Hematopoietic multipotent progenitor cell treated with erythropoietin and hydrocortisone succinate and interleukin-3 and kit ligand, for 15 days (in vitro differentiated cells): Measurements from ENCODE around the gene CCN5.
"Not testable (repeated sequence)": the region's sequence is repeated elsewhere in the genome, so short reads cannot be mapped to it uniquely, and the experiment has no call there.

Experiments used
- DNase-seq: peaks from one replicate; pipeline ENCODE4 v3.0.0-alpha.2; 2015; ENCODE audit warnings: low spot score

Gene CCN5

DNA sequence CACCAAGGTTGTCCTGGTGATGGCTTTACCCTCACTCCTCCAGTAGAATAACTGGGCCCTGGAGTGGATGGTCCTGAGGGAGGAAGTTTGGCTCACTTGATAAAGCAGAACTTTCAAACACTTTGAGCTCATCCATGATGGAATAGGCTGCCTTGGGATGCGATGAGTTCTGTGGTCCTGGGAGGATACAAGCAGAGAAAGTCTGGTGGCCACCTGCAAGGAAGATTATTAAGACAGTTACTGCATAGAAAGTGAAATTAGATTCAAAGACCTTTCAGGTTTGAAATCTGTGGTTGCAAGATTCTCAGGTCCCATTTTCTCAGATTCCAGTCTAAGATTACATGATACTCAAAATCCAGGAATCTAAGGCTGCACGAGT, 19.9 kb upstream of the CCN5 start:
- DNase-seq, result no peak

GRCh38 chr20:44695674-44696300, 19.4 kb upstream of the CCN5 start:
- no peak for DNase-seq

DNA sequence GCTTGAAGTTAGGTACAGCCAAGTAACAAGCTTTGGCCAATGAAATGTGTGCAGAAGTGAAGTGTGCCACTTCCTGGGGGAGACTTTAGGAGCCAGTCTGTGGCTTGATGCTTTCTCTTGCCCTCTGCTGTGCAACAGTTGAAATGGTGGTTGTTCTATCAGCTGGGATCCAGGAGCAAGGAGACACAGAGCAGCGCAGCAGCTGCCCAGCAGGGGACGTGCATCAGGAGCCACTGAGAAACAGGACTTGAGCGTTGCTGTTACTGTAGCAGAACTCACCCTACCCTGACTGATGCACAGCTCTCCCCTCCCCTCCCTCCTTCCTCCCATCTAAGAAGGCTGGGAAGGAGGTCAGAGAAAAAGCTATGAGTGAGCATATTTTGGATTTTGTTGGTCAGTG, 18.9 kb upstream of the CCN5 start:
- no peak for DNase-seq

DNA sequence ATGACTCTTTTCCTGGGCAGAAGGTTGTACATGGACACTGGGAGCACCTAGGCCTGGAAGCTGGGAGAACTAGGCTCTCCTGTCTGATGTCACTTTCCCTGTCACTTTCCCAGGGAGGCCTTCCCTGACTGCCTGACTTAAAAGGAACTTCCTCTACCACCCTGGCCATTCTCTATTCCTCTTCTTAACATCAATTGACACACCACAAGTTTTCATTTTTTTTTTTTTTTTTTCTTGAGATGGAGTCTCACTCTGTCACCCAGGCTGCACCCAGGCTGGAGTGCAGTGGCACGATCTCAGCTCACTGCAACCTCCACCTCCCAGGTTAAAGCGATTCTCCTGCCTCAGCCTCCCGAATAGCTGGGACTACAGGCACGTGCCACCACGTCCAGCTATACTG, 18.1 kb upstream of the CCN5 start:
- DNase-seq, result not testable (repeated sequence)

- no peak for DNase-seq
Observed at GRCh38 chr20:44698351-44698750, 16.8 kb upstream of the CCN5 start.

- no peak for DNase-seq
Observed at GRCh38 chr20:44700306-44700705, 14.9 kb upstream of the CCN5 start.

DNA sequence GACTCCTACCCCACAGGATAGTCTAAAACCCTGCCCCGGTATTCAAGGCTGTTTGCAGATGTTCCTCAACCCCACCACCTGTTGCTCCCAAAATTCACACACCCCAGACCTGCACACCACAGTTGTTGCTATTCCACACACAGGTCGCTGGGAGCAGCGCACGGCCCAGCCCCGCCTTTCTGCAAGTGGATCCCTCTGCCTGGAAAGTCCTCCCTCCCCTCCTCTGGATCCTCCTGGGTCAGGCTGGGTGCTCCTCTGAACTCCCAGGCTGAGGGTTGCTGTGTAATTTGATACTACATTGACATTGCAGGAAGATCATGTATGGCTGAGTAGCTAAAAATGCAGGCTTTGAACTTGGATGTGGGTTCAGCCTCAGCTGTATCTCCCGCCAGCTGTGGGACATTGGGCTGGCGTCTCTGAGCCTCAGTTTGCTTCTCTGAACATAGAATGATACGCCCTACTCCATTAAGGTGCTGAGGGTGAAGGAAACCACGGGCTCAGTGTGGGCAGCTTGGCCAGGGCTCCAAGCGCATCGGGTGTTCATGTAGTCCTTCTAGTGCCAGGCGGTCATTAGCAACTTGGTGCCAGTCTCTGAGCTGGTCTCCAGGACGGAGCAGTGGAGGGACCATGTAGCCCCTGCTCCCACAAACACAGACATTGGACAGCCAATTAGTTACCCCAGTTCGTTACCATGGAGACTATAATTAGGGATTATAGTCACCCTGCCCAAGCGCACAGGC, 13.9 kb upstream of the CCN5 start:
- no peak for DNase-seq

DNA sequence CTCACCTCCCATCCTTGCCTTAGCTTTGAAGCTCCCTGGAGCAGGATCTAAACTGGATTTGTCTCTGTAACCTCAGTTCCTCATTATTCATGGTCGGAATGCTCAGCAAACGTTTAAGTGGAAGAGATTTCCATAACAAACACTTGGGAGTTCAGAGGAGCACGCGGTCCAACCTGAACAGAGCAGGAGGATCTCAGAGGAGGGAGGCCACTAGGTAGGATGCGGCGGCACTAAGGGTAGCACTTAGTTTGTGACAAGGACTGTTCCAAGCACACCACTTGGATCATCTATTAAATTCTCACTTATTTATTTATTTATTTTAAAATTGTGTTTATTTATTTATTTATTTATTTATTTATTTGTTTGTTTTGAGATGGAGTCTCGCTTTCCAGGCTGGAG, 13.3 kb upstream of the CCN5 start:
- no peak for DNase-seq

DNA sequence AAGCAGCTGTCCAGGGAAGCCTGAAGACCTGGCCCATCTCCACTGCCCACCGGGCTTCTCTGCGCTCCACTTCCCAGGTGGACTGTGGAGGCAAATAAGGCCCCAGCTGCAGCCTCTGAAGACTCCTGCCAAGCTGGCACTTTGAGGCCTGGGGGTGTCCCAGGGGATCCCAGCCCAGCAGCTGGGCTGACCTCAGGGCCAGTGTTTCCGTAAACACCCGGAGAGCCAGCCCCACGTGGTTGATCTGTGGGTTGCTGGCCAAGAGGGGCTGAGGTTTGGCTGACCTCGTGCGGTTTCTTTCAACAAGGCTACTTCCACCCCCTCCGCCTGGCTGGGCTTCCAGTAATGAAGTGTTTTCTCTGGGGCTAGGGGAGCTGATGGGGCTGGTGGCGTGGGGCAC, 12.4 kb upstream of the CCN5 start:
- no peak for DNase-seq

DNA sequence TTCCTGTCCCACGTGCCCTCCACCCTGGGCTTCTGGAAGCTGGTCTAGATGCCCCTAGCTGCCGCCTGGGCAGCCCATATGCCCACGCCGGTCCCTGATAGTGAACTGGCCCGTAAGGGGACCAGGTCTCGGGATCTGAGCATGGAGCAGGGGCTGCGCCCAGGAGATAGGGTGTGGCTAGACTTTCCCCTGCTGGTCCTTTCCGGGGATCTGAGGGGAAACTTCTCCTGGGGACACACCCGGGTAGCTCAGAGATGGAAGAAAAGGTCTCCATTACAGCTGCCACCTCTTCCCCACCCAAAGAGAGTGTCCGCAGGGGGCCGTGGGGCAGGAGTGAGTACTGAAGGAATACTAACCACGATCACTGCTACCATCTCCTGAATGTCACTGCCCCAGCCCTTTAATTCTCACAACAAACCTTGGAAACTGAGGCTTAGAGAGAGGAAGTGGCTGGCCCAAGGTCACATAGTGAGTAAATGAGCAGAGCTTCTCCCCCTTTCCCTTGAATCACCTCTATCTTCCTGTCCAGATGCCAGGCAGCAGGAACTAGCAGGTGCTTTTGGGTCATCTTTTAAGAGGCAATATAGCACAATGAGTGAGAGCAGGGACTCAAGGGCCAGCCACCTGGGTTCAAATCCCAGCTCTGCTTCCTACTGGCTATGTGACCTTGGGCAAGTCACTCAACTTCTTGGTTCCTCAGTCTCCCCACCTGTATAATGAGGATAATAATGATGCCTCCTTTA, 11.8 kb upstream of the CCN5 start:
- no peak for DNase-seq

DNA sequence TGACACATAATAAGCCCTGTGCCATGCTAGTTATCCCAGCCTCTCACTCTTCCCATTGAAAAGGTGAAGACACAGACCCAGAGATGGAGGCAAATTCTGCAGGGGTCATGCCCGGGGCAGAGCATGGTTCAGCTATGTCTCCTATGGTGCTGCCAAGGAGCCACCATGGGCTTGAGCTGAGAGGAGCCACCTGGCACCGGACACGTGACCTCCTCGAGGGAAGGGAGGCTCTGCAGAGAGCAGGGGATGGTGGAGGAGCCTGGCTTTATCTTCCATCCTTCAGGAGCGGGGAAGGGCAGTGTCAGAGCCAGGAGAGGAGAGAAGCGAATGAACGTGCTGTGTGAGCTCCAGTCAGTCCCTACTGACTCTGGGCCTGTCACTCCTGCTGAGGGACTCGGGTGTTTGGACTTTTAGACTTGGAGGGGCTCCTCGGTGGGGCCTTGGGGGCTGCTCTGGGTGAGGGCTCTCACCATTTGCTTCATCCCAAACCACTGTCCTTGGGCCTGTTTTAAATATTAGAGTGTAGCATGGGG, 11.1 kb upstream of the CCN5 start:
- DNase-seq, result no peak

DNA sequence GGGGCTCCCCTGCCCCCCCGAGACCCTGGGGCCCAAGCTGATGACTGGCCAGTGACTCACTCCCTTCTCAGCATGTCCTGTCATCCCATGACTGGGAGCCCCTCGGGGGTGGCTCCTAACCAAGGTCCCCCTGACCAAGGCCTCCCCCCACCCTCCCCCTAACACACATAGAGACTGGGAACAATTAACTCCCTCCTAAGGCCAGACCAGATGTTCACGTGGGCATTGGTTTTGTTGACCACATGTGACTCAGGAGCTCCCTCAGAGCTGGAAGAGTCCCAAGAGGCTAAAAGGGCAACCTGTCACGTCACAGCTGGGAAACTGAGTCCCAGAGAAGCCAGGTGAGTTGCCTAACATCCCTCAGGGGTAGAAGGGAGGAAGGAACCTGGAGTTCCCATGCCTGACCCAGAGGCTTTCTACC, 10.6 kb upstream of the CCN5 start:
- DNase-seq, result no peak

GRCh38 chr20:44705364-44706094, 9.6 kb upstream of the CCN5 start:
- no peak for DNase-seq

DNA sequence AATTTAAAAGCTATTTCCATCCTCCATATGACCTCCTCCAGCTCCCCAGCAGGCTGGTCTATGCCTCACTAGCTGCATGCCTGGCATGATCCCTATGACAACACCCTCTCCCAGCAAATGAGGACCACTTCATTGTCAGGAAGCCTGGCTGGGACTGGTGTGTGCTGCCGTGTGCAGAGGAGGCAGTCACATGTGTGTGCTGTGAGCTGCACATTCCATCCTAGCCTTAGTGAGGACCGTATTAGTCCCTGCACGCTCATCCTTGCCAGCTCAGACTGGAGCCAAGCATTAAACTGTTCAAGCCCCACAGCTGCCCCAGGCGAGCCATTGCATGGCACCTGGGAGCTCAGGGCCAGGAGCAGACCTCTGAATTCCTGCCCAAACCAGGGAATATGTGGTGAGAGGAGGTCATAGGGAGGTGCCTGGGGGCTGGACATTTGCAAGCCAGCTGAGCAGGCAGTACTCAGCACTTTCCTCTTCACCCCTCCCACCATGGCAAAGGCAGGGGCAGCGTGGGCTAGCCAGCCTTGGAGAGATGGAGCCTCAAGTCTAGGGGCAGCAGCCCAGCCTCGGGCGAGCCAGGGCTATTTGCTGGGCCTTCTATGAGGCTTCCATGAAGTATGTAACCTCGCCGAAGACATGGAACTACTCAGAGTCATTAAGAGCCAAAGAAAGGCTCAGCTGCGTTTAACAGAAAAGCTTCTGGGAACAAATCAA, 8.7 kb upstream of the CCN5 start:
- no peak for DNase-seq

GRCh38 chr20:44707018-44707579, 8.1 kb upstream of the CCN5 start:
- DNase-seq, result no peak

DNA sequence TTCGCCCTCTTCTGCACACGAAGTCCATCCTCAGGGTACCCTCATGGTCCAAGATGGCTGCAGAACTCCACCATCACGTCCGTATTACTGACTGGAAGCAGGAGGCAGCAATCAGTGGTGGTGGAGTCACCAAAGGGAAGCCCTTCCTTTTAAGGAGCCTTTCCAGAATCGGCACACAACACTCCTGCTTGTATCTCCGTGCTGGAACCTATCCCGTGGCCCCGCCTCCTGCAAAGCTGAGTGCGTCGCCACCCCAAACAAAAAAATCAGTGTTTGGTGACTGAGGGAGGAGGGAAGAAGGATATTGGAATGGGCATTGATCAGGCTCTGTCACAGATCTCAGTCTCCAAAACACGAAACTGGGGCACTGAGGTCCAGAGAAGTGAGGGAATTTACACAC, 5.8 kb upstream of the CCN5 start:
- no peak for DNase-seq

DNA sequence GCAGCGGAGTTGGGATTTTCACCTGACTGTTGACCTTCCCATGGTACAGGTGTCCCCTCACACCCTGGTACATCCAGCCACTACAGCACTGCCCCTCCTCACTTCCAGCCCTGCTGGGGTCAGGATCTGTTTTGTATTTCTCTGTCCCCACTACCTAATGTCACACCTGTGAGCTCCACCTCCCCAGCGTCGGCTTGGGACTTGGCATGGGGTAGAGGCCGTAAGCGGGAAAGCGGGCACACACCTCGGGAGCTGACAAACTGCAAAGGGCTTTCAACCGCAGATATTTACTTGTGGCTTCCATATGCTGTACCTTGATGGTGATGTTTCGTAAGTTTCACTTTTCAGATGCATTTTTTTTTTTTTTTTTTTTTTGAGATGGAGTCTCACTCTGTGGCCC, 5.4 kb upstream of the CCN5 start:
- DNase-seq, result no peak

GRCh38 chr20:44711237-44711636, 3.9 kb upstream of the CCN5 start:
- DNase-seq, result no peak

GRCh38 chr20:44714102-44714700, 968 bp upstream of the CCN5 start:
- DNase-seq, result no peak

DNA sequence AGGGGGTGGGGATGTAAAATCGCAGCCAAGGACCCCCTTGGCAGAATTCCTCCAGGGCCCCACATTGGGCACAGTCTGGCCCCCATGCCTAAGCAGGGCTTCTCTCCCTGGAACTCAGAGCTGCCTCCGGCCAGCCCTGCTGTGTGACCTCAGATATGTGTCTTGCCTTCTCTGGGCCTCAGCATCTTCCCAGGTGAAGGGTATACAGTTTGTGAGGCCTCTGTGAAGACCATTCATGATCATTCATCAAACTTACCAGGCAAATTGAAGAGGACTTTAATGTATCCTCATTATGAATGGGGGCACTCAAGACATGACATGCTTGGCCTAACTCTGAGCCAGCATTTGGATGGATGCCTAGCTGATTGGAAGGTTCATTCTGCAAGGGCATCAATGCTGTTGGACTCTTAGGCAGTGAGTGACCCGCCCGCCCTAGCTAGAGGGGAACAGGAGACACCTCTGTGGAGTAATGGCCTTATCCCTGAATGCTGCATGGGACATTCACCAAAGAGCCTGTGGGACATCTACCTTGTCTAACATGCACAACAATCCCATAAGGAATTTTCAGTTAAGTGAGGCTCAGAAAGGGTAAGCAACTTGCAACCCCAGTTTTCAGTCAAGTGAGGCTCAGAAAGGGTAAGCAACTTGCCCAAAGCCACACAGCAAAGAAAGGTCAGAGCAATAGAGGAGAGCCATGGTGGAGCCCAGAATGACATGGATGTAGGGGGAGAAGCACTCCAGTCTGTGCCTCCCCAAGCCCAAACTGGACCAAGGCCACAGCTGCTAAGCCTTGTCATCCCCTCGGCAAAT, 535 bp downstream of the CCN5 start:
- no peak for DNase-seq
